Measurements from ENCODE around the gene KDM4B.
A peak's percentile ranks its signal among the peaks of the same experiment; 100 is the strongest.

The KDM4B gene

DNA sequence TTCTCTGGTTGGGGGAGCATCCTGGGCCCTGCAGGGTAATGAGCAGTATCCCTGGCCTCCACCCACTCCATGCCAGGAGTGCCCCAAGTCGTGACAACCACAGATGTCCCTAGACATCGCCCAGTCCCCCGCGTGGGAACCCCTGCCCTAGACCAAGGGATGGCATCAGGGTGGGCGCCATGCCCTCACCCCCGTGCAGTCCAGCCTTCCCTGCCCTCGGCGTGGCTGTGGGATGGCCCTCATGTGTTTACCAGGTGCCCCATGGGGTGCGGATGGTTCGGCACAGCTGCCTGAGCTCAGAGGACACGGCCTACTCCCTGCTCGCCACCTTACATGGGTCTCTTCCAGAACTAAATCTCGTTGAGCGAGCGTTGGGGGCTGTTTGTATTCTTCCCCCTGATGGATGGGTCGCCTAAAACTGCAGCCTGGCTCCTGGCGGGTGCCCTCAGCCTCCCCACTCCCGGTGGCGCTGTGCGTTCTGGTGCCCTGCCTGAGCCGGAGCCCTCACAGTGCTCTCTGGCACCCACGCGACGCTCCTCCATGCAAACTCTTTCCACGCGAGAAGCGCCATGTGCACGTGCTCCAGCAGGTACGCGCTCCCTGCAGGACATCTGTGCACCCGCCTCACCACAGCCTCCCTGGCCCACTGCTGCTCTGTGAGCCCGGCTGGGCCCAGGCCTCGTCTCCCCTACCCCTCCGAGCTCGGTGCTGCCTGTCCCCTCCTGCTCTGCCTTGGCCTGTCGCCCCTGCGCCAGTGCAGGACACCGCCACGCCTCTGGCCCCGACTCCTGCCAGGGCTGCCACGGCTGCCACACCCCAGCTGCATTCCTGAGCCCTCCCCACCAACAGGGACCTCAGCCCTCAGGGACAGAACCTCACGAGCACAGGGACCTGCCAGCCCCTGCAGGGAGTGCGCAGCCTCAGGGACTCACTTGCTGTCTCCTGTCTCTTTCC is 145.0 kb downstream of the KDM4B start:
- DNase-seq = no peak
- Histone ChIP-seq H3K9me3 (no peaks in the 10 kb centered on the region), H3K4me3 (ENCODE audit: low read depth, low read length) (no peak overlapping the region), H3K36me3 (peaks cover 16% of the 10 kb centered on the region), H3K27me3 (no peaks in the 10 kb centered on the region), H3K4me1 (peaks cover 24% of the 10 kb centered on the region)
- TF ChIP-seq, protein P1, sequence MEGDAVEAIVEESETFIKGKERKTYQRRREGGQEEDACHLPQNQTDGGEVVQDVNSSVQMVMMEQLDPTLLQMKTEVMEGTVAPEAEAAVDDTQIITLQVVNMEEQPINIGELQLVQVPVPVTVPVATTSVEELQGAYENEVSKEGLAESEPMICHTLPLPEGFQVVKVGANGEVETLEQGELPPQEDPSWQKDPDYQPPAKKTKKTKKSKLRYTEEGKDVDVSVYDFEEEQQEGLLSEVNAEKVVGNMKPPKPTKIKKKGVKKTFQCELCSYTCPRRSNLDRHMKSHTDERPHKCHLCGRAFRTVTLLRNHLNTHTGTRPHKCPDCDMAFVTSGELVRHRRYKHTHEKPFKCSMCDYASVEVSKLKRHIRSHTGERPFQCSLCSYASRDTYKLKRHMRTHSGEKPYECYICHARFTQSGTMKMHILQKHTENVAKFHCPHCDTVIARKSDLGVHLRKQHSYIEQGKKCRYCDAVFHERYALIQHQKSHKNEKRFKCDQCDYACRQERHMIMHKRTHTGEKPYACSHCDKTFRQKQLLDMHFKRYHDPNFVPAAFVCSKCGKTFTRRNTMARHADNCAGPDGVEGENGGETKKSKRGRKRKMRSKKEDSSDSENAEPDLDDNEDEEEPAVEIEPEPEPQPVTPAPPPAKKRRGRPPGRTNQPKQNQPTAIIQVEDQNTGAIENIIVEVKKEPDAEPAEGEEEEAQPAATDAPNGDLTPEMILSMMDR (IDR thresholded peaks at IDR 0.05; ENCODE audit: low read depth, low read length) = no peak

- Histone ChIP-seq H3K4me3 (ENCODE audit: low read depth, low read length) (no peak overlapping the region), H3K4me1 (peaks cover 24% of the 10 kb centered on the region), H3K27me3 (no peaks in the 10 kb centered on the region), H3K9me3 (no peaks in the 10 kb centered on the region), H3K36me3 (peaks cover 16% of the 10 kb centered on the region)
- TF ChIP-seq, protein P1 (IDR thresholded peaks at IDR 0.05; ENCODE audit: low read depth, low read length) = no peak
- DNase-seq = no peak
Measured at GRCh38 chr19:5114727-5115126, 145.8 kb downstream of the KDM4B start.

GRCh38 chr19:5115351-5115750 is 146.4 kb downstream of the KDM4B start:
- Histone ChIP-seq H3K36me3 (peaks cover 16% of the 10 kb centered on the region), H3K9me3 (no peaks in the 10 kb centered on the region), H3K4me3 (ENCODE audit: low read depth, low read length) (no peak overlapping the region), H3K4me1 (peaks cover 24% of the 10 kb centered on the region), H3K27me3 (no peaks in the 10 kb centered on the region)
- no peak for DNase-seq
- TF ChIP-seq, protein P1 (IDR thresholded peaks at IDR 0.05; ENCODE audit: low read depth, low read length) = no peak

DNA sequence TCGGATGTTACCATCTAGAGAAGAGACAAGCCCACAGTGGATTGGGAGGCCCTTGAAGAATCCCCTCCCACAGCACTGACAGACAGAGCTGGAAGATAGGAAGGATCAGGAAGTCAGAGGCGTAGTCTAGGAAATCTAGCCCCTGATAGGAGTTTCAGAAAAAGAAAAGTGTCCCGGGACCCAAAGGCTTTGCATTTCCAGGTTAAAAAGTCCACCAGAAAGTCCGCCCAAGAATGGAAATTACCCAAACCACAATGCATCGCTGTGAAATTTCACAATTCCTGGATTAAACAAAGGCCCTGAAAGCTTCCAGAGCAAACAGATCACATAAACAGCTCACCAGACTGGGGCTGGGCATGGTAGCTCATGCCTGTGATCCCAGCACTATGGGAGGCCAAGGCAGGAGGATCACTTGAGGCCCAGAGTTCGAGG is 146.9 kb downstream of the KDM4B start:
- DNase-seq = no peak

DNA sequence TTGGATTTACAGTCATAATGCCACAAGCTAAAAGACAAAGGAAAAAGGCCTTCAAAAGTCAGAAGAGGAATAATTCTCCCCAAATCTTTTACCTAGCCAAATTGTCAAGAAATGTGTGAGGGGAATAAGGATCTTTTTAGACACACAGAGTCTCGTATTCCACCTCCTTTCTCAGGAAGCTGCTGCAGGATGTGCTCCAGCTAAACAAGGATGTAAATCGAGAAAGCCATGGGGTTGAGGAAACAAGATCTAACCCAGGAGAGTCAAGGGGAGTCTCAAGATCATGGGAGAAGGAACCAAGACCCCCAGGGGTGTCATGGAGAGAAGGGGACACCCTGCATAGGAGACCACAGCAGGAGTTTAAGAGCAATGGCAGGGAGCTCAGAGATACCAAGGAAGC is 147.4 kb downstream of the KDM4B start:
- H3K9me3 ChIP-seq = no peaks in the 10 kb centered on the region
- TF ChIP-seq, protein P1 (IDR thresholded peaks at IDR 0.05; ENCODE audit: low read depth, low read length) = no peak
- H3K27me3 ChIP-seq = no peaks in the 10 kb centered on the region
- H3K4me1 ChIP-seq = peaks cover 24% of the 10 kb centered on the region
- no peak overlapping the region for H3K4me3 ChIP-seq (ENCODE audit: low read depth, low read length)
- peaks cover 16% of the 10 kb centered on the region for H3K36me3 ChIP-seq
- DNase-seq = no peak

More for the DNA sequence above, 146.9 kb downstream of the KDM4B start:
- Histone ChIP-seq H3K36me3 (peaks cover 16% of the 10 kb centered on the region), H3K4me3 (ENCODE audit: low read depth, low read length) (no peak overlapping the region), H3K4me1 (peaks cover 24% of the 10 kb centered on the region), H3K9me3 (no peaks in the 10 kb centered on the region), H3K27me3 (no peaks in the 10 kb centered on the region)
- TF ChIP-seq, protein P1 (IDR thresholded peaks at IDR 0.05; ENCODE audit: low read depth, low read length) = no peak

GRCh38 chr19:5117421-5117820 is 148.5 kb downstream of the KDM4B start:
- Histone ChIP-seq H3K9me3 (no peaks in the 10 kb centered on the region), H3K27me3 (no peaks in the 10 kb centered on the region), H3K4me1 (peaks cover 24% of the 10 kb centered on the region), H3K36me3 (peaks cover 10% of the 10 kb centered on the region), H3K4me3 (ENCODE audit: low read depth, low read length) (no peak overlapping the region)
- TF ChIP-seq, protein P1 (IDR thresholded peaks at IDR 0.05; ENCODE audit: low read depth, low read length) = peak; percentile 38
- DNase-seq = no peak

Measured in BE2C (cell line).